Measurements from ENCODE around the gene CRTC1.

- TF ChIP-seq, protein P1, sequence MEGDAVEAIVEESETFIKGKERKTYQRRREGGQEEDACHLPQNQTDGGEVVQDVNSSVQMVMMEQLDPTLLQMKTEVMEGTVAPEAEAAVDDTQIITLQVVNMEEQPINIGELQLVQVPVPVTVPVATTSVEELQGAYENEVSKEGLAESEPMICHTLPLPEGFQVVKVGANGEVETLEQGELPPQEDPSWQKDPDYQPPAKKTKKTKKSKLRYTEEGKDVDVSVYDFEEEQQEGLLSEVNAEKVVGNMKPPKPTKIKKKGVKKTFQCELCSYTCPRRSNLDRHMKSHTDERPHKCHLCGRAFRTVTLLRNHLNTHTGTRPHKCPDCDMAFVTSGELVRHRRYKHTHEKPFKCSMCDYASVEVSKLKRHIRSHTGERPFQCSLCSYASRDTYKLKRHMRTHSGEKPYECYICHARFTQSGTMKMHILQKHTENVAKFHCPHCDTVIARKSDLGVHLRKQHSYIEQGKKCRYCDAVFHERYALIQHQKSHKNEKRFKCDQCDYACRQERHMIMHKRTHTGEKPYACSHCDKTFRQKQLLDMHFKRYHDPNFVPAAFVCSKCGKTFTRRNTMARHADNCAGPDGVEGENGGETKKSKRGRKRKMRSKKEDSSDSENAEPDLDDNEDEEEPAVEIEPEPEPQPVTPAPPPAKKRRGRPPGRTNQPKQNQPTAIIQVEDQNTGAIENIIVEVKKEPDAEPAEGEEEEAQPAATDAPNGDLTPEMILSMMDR (IDR thresholded peaks at IDR 0.05; ENCODE audit: low read depth, low read length, poor library complexity, severe bottlenecking): no peak
- no peak for TF ChIP-seq EZH2phosphoT487 (IDR thresholded peaks at IDR 0.05; ENCODE audit: borderline replicate concordance, low read length)
Observed at GRCh38 chr19:18772620-18773587, 89.4 kb downstream of the CRTC1 start.

Data from DOHH2 (cell line).